ENCODE results near the gene ATXN7.

ATXN7 gene

DNA sequence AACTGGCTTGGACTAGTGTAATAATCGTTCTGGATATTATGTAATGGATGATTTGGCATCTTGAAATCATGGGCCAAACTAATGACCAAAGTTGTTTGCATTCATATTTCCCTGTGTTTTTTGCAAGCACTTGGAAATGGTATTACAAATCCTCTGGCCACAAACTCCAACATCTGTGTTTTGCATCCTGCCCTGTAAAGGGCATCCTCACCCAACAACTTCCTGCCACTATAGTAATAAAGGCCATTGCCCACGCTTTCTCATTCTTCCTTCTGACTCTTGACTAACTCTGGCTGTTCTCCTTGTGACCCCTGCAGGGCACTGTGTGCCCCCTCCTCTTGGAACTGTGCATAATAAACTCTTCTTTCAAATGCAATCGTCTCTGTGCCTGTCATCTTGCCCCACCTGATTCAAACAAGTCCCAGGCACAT lies 185.0 kb downstream of the ATXN7 start:
- no peak for DNase-seq (ENCODE audit: low read depth in 2 of 2)

DNA sequence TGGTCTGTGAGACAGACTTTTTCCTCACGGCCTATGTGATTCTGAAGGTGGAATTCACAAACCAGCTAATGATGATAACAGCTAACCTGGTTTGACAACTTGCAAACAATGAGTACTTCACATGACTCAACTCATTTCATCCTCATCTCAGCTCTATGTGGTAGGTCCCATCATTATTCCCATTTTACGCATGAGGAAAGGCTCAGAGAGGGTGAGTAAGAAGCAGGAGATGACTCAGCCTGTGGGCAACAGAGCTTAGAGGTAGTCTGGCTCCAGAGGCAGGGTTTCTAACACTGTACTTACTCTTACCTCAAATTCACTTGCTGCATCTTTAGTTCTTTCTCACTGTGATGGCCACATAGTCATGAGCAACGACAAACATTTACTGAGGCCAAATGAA lies 185.5 kb downstream of the ATXN7 start:
- no peak for DNase-seq (ENCODE audit: low read depth in 2 of 2)

DNA sequence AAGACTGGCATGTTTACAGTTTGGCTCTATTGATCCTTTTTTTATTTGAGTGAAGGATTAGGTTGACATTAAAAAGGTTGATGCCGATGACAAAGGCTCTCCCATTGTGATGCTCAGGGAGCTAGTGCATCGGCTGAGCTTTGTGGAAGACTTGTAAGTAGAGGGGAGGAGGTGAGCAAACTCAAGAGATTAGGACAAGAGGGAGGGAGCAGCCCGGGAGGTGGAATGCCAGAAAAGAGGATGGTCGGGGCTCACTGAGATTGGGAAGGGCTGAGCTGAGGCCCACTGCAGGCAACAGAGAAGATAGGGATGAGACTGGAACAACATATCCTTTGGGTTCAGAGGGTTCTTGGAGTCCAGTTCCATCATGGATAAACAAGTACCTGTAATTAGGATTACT lies 186.2 kb downstream of the ATXN7 start:
- no peak for DNase-seq (ENCODE audit: low read depth in 2 of 2)

Measured in stimulated activated CD8-positive, alpha-beta memory T cell treated with anti-CD3 and anti-CD28 coated beads, Interleukin-2, amount 100 ng/mL, for 48 hours (primary cell).